Skeletal muscle satellite cell (primary cell): Measurements from ENCODE around the gene RSU1. TPM values are rescaled to one million over a fixed set of nuclear protein-coding genes. Genes with fewer than 3 reads are reported as not detected.

Experiments used
- H3K27me3 ChIP-seq: 2 replicates; pipeline ENCODE4 v1.7.0; 2013; ENCODE audit warnings: low read length; ENCODE audit not compliant: control insufficient read depth, insufficient read depth
- H3K36me3 ChIP-seq: 2 replicates; pipeline ENCODE4 v1.7.0; 2013; ENCODE audit warnings: mild to moderate bottlenecking, control low read depth, low read length; ENCODE audit not compliant: insufficient read depth
- H3K4me1 ChIP-seq: 2 replicates; pipeline ENCODE4 v1.7.0; 2013; ENCODE audit warnings: low read length; ENCODE audit not compliant: control insufficient read depth, insufficient read depth
- H3K4me2 ChIP-seq: 2 replicates; pipeline ENCODE4 v1.7.0; 2013; ENCODE audit warnings: mild to moderate bottlenecking, low read length
- H3K4me3 ChIP-seq: 2 replicates; pipeline ENCODE4 v1.7.0; 2013; ENCODE audit warnings: low read length
- H3K9ac ChIP-seq: 2 replicates; pipeline ENCODE4 v1.7.0; 2013; ENCODE audit warnings: mild to moderate bottlenecking, low read depth, low read length, moderate library complexity
- H3K9me3 ChIP-seq: replicated peaks from 2 replicates; pipeline ENCODE4 v1.7.0; 2013; ENCODE audit warnings: mild to moderate bottlenecking, control low read depth, low read length
- total RNA-seq: library from RNA; depleted of rRNA; stranded (reverse); fragments of >200 nt; gene quantifications from 2 replicates; pipeline ENCODE4 v1.2.3, GENCODE V29; 2012; rRNA removed

The RSU1 gene
- 66.4 and 83.4 TPM in 2 replicates for total RNA-seq

GRCh38 chr10:16817125-16818019 is at the start of gene RSU1:
Gene RSU1 (minus strand): TSS chr10:16817424. CDS start chr10:16817081, 343 bp downstream.
- H3K4me1 ChIP-seq: peaks cover 18% of the 10 kb centered on the region
- no peaks in the 10 kb centered on the region for H3K9me3 ChIP-seq
- H3K9ac ChIP-seq: peak within 1 kb of the TSS; percentile 89
- no peaks in the 10 kb centered on the region for H3K36me3 ChIP-seq
- H3K4me2 ChIP-seq: peak within 1 kb of the TSS; percentile 92
- H3K4me3 ChIP-seq: peak within 1 kb of the TSS; percentile 84
- no peaks in the 10 kb centered on the region for H3K27me3 ChIP-seq

- Histone ChIP-seq H3K27me3 (no peaks in the 10 kb centered on the region), H3K9ac (no peak overlapping the region), H3K4me1 (peaks cover 11% of the 10 kb centered on the region), H3K4me2 (no peak overlapping the region), H3K36me3 (no peaks in the 10 kb centered on the region), H3K4me3 (no peak overlapping the region), H3K9me3 (no peaks in the 10 kb centered on the region)
These were observed 49.5 kb upstream of the RSU1 start for GRCh38 chr10:16866541-16867275.

- H3K36me3 ChIP-seq: no peaks in the 10 kb centered on the region
- peaks cover 11% of the 10 kb centered on the region for H3K4me1 ChIP-seq
- H3K9ac ChIP-seq: no peak overlapping the region
- H3K4me3 ChIP-seq: no peak overlapping the region
- no peaks in the 10 kb centered on the region for H3K27me3 ChIP-seq
- no peak overlapping the region for H3K4me2 ChIP-seq
- no peaks in the 10 kb centered on the region for H3K9me3 ChIP-seq
These were observed 48.5 kb upstream of the RSU1 start for GRCh38 chr10:16865766-16866165.

- Histone ChIP-seq H3K36me3 (no peaks in the 10 kb centered on the region), H3K9ac (no peak overlapping the region), H3K27me3 (no peaks in the 10 kb centered on the region), H3K4me3 (no peak overlapping the region), H3K4me2 (no peak overlapping the region), H3K9me3 (no peaks in the 10 kb centered on the region), H3K4me1 (peaks cover 11% of the 10 kb centered on the region)
These were observed 46.5 kb upstream of the RSU1 start for GRCh38 chr10:16863766-16864165.

- no peaks in the 10 kb centered on the region for H3K9me3 ChIP-seq
- H3K9ac ChIP-seq: no peak overlapping the region
- no peak overlapping the region for H3K4me3 ChIP-seq
- H3K27me3 ChIP-seq: no peaks in the 10 kb centered on the region
- peaks cover 4% of the 10 kb centered on the region for H3K4me1 ChIP-seq
- H3K4me2 ChIP-seq: no peak overlapping the region
- H3K36me3 ChIP-seq: no peaks in the 10 kb centered on the region
These were observed 40.2 kb upstream of the RSU1 start for GRCh38 chr10:16857419-16857818.

- Histone ChIP-seq H3K27me3 (no peaks in the 10 kb centered on the region), H3K36me3 (no peaks in the 10 kb centered on the region), H3K4me2 (no peak overlapping the region), H3K9me3 (no peaks in the 10 kb centered on the region), H3K9ac (no peak overlapping the region), H3K4me3 (no peak overlapping the region), H3K4me1 (peaks cover 4% of the 10 kb centered on the region)
These were observed 39.3 kb upstream of the RSU1 start for GRCh38 chr10:16856567-16856966.

GRCh38 chr10:16856092-16856491 is 38.9 kb upstream of the RSU1 start:
- H3K9me3 ChIP-seq: no peaks in the 10 kb centered on the region
- H3K9ac ChIP-seq: no peak overlapping the region
- H3K4me1 ChIP-seq: peaks cover 4% of the 10 kb centered on the region
- no peak overlapping the region for H3K4me2 ChIP-seq
- no peaks in the 10 kb centered on the region for H3K36me3 ChIP-seq
- H3K4me3 ChIP-seq: no peak overlapping the region
- no peaks in the 10 kb centered on the region for H3K27me3 ChIP-seq

- no peaks in the 10 kb centered on the region for H3K9me3 ChIP-seq
- no peak overlapping the region for H3K4me2 ChIP-seq
- H3K4me3 ChIP-seq: no peak overlapping the region
- no peaks in the 10 kb centered on the region for H3K27me3 ChIP-seq
- H3K9ac ChIP-seq: no peak overlapping the region
- H3K36me3 ChIP-seq: no peaks in the 10 kb centered on the region
- H3K4me1 ChIP-seq: peaks cover 4% of the 10 kb centered on the region
These were observed 37.4 kb upstream of the RSU1 start for GRCh38 chr10:16854623-16855022.

GRCh38 chr10:16853809-16854208 is 36.6 kb upstream of the RSU1 start:
- no peak overlapping the region for H3K4me2 ChIP-seq
- H3K4me3 ChIP-seq: no peak overlapping the region
- no peaks in the 10 kb centered on the region for H3K36me3 ChIP-seq
- no peak overlapping the region for H3K9ac ChIP-seq
- H3K4me1 ChIP-seq: peaks cover 4% of the 10 kb centered on the region
- no peaks in the 10 kb centered on the region for H3K9me3 ChIP-seq
- no peaks in the 10 kb centered on the region for H3K27me3 ChIP-seq

GRCh38 chr10:16853201-16853600 is 36.0 kb upstream of the RSU1 start:
- no peaks in the 10 kb centered on the region for H3K27me3 ChIP-seq
- H3K9ac ChIP-seq: no peak overlapping the region
- no peak overlapping the region for H3K4me2 ChIP-seq
- H3K36me3 ChIP-seq: no peaks in the 10 kb centered on the region
- no peaks in the 10 kb centered on the region for H3K9me3 ChIP-seq
- no peak overlapping the region for H3K4me3 ChIP-seq
- peaks cover 4% of the 10 kb centered on the region for H3K4me1 ChIP-seq

- Histone ChIP-seq H3K9ac (no peak overlapping the region), H3K9me3 (no peaks in the 10 kb centered on the region), H3K4me2 (no peak overlapping the region), H3K4me1 (peaks cover 4% of the 10 kb centered on the region), H3K27me3 (no peaks in the 10 kb centered on the region), H3K36me3 (no peaks in the 10 kb centered on the region), H3K4me3 (no peak overlapping the region)
These were observed 35.4 kb upstream of the RSU1 start for GRCh38 chr10:16852624-16853023.
